Endothelial cell of umbilical vein (primary cell): ENCODE measurements around the gene MLLT11. TPM values are rescaled to one million over a fixed set of nuclear protein-coding genes. Genes with fewer than 3 reads are reported as not detected.

Experiments used
- BruUV-seq: library from RNA; stranded (reverse); fragments of 400-500 nt; replicated peaks from 2 replicates; lab custom pipeline; 2021; lab: Mats Ljungman, UMichigan
- CTCF ChIA-PET: fragments of 300-600, 350-600 bp; sonication (Branson Sonifier 250); formaldehyde crosslinking; loops from one replicate; lab custom pipeline; 2021; ENCODE audit warnings: antibody characterized with exemption, inconsistent platforms; lab: Charles Lee
- POLR2A ChIA-PET: fragments of 300-600, 350-600 bp; sonication (Branson Sonifier 250); formaldehyde crosslinking; loops from one replicate; lab custom pipeline; 2021; ENCODE audit warnings: antibody characterized with exemption, inconsistent platforms; lab: Charles Lee
- DNase-seq: peaks from one replicate; pipeline ENCODE4 v3.0.0-alpha.2; 2011; ENCODE audit warnings: low read depth, low spot score
- FAIRE-seq: peaks from 2 replicates; lab custom pipeline; 2011; peaks lifted over from hg19 to GRCh38; lab: Jason Lieb, UNC
- H2AFZ ChIP-seq: 2 replicates; pipeline ENCODE4 v1.6.0; 2012; ENCODE audit warnings: low read depth, low read length, control low read depth, inconsistent platforms
- H3K27ac ChIP-seq: 2 replicates; pipeline ENCODE4 v1.5.1; 2011; ENCODE audit warnings: low read depth, mild to moderate bottlenecking, control low read depth, low read length, moderate library complexity; ENCODE audit not compliant: insufficient read depth
- H3K27me3 ChIP-seq, 2 experiments: 2 replicates each; pipeline versions ENCODE4 v1.6.0 to v1.6.1; 2011; ENCODE audit warnings: low read length in 2 of 2, mixed read lengths in 1 of 2; ENCODE audit not compliant: control insufficient read depth in 2 of 2, insufficient read depth in 2 of 2
- H3K36me3 ChIP-seq, 2 experiments: 2 replicates in 1 of 2; 3 replicates in 1 of 2; pipeline ENCODE4 v1.5.1; 2011; ENCODE audit warnings: low read length in 2 of 2, mild to moderate bottlenecking in 1 of 2, moderate library complexity in 1 of 2; ENCODE audit not compliant: control insufficient read depth in 2 of 2, insufficient read depth in 2 of 2; ENCODE audit errors: extremely low read depth in 1 of 2
- H3K4me1 ChIP-seq: 3 replicates; pipeline ENCODE4 v1.5.1; 2011; ENCODE audit warnings: mild to moderate bottlenecking, low read length; ENCODE audit not compliant: control insufficient read depth, insufficient read depth; ENCODE audit errors: extremely low read depth
- H3K4me2 ChIP-seq: 2 replicates; pipeline ENCODE4 v1.6.1; 2011; ENCODE audit warnings: low read length, control low read depth, mixed read lengths; ENCODE audit not compliant: insufficient read depth
- H3K4me3 ChIP-seq, 3 experiments: fragments of 200-600 bp in 1 of 3; sonication (generic), shearing (Covaris generic) in 1 of 3; replicated peaks in 1 of 3; 2 replicates each; pipeline ENCODE4 v1.5.1; 2011 to 2016; ENCODE audit warnings: control low read depth in 3 of 3, low read length in 3 of 3, mild to moderate bottlenecking in 2 of 3, inconsistent platforms in 1 of 3, low read depth in 1 of 3, moderate library complexity in 1 of 3; ENCODE audit not compliant: insufficient read depth in 1 of 3
- H3K79me2 ChIP-seq: 2 replicates; pipeline ENCODE4 v1.6.0; 2012; ENCODE audit warnings: low read length, inconsistent platforms; ENCODE audit not compliant: control insufficient read depth, insufficient read depth
- H3K9ac ChIP-seq: replicated peaks from 2 replicates; pipeline ENCODE3; 2011; ENCODE audit warnings: low read length, control low read depth; ENCODE audit not compliant: insufficient read depth; ENCODE audit errors: extremely low read depth
- H3K9me1 ChIP-seq: replicated peaks from 3 replicates; pipeline ENCODE4 v1.6.0; 2011; ENCODE audit warnings: mild to moderate bottlenecking, low read length; ENCODE audit not compliant: control insufficient read depth, insufficient read depth; ENCODE audit errors: extremely low read depth
- H3K9me3 ChIP-seq: replicated peaks from 2 replicates; pipeline ENCODE4 v1.5.1; 2012; ENCODE audit warnings: low read length, inconsistent platforms; ENCODE audit not compliant: control insufficient read depth, insufficient read depth
- H4K20me1 ChIP-seq: replicated peaks from 2 replicates; pipeline ENCODE3; 2011; ENCODE audit warnings: mild to moderate bottlenecking, low read length; ENCODE audit not compliant: control insufficient read depth, insufficient read depth; ENCODE audit errors: extremely low read depth
- EZH2 ChIP-seq: IDR thresholded peaks from 2 replicates; pipeline ENCODE4 v1.6.1; 2012; ENCODE audit warnings: borderline replicate concordance, low read depth, mild to moderate bottlenecking, moderate library complexity, low read length, inconsistent platforms; ENCODE audit not compliant: severe bottlenecking
- FOS ChIP-seq: IDR thresholded peaks from 2 replicates; pipeline ENCODE4 v1.6.1; 2011; ENCODE audit warnings: mild to moderate bottlenecking, low read length, moderate library complexity, borderline replicate concordance; ENCODE audit not compliant: insufficient read depth
- GATA2 ChIP-seq: IDR thresholded peaks from 2 replicates; pipeline ENCODE4 v1.7.0; 2011; ENCODE audit warnings: low read depth, mild to moderate bottlenecking, moderate library complexity, mixed read lengths, low read length; ENCODE audit not compliant: insufficient read length, insufficient read depth
- JUN ChIP-seq: IDR thresholded peaks from 2 replicates; pipeline ENCODE4 v1.6.1; 2011; ENCODE audit warnings: borderline replicate concordance, low read depth; ENCODE audit not compliant: insufficient read length, insufficient read depth
- MYC ChIP-seq: IDR thresholded peaks from one replicate; pipeline ENCODE4 v1.6.1; 2011; ENCODE audit warnings: mild to moderate bottlenecking, low read depth, low read length
- POLR2A ChIP-seq: IDR thresholded peaks from 2 replicates; pipeline ENCODE4 v1.6.1; 2012; ENCODE audit warnings: low read depth, mild to moderate bottlenecking, control low read depth, low read length
- POLR2AphosphoS5 ChIP-seq: IDR thresholded peaks from 2 replicates; pipeline ENCODE4 v1.6.1; 2012; ENCODE audit warnings: low read depth, mild to moderate bottlenecking, control low read depth, low read length, moderate library complexity; ENCODE audit not compliant: insufficient read depth
- dilution Hi-C: fragments of 300-500 bp; cut with MboI; formaldehyde crosslinking; loops from one replicate; pipeline ENCODE4 v1.15.0; 2019; ENCODE audit warnings: low sequenced_read_pairs; ENCODE audit not compliant: extremely low pct_ligation_motif_present
- intact Hi-C: fragments of 100-400 bp; cut with micrococcal nuclease; formaldehyde crosslinking; loops from one replicate; pipeline ENCODE4 v1.10.0; 2022
- polyA plus RNA-seq, 4 experiments: library from polyadenylated mRNA; depleted of rRNA in 3 of 4; stranded (reverse) in 3 of 4; unstranded in 1 of 4; fragments of >200 nt; gene quantifications; 2 replicates each; pipeline versions ENCODE4 v1.2.1 to v1.2.3, GENCODE V29; 2011 to 2012; ENCODE audit warnings: missing spikeins in 1 of 4
- total RNA-seq: library from RNA; stranded (reverse); gene quantifications from 2 replicates; pipeline ENCODE4 v1.2.3, GENCODE V29; 2021
- TF ChIP-seq, protein P1 (sequence below), 2 donors: IDR thresholded peaks; 1 replicate in 1 of 2; 2 replicates in 1 of 2; pipeline ENCODE4 v1.5.1; 2011; ENCODE audit warnings: low read length in 2 of 2, mild to moderate bottlenecking in 2 of 2, moderate library complexity in 2 of 2, control low read depth in 1 of 2, inconsistent platforms in 1 of 2, low read depth in 1 of 2; ENCODE audit not compliant: insufficient read depth in 1 of 2; ENCODE audit errors: extremely low read depth in 1 of 2
- TF ChIP-seq, protein P2 (sequence below): IDR thresholded peaks from 2 replicates; pipeline ENCODE4 v1.6.1; 2011; ENCODE audit not compliant: insufficient read depth, insufficient read length

Gene MLLT11
- total and polyA plus RNA-seq, 2 donors (not counting 3 experiments of a cell fraction or from before 2014, with no cell fraction given) = 25.2 to 26.5 TPM

DNA sequence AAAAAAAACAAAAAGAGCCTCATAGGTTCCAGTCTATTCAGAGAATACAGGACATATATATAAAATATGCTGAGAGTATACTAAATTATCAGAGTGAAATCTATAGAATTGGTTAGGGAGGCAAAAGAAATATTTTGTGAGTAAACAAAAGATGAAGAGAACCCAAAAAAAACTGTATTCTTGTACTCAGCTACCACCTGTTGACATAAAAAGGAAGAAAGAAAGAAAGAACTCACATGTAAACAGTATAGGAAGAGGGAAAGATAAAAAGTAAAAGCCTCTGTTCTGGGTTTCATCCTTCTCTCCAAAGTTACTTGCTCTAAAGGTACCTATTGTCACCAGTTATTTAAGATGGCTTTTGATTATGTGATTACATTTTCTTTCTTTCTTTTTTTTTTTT is 33.7 kb upstream of the MLLT11 start:
- FAIRE-seq (no peak), DNase-seq (no peak)
- POLR2A ChIA-PET = no interaction called here
- Histone ChIP-seq H3K4me2 (no peak overlapping the region), H3K9me3 (no peaks in the 10 kb centered on the region), H4K20me1 (no peaks in the 10 kb centered on the region), H3K9me1 (no peaks in the 10 kb centered on the region), H3K4me3 (no peak overlapping the region), H3K36me3 (peaks cover 0 to 14% of the 10 kb centered on the region in 2 experiments), H3K79me2 (no peaks in the 10 kb centered on the region), H3K4me1 (no peaks in the 10 kb centered on the region), H3K9ac (no peak overlapping the region), H3K27ac (no peak overlapping the region), H3K27me3 (no peaks in the 10 kb centered on the region), H2AFZ (no peak overlapping the region)
- TF ChIP-seq POLR2A (no peak), GATA2 (no peak), MYC (no peak), JUN (no peak), POLR2AphosphoS5 (no peak), EZH2 (no peak), FOS (no peak)
- TF ChIP-seq, protein P1, sequence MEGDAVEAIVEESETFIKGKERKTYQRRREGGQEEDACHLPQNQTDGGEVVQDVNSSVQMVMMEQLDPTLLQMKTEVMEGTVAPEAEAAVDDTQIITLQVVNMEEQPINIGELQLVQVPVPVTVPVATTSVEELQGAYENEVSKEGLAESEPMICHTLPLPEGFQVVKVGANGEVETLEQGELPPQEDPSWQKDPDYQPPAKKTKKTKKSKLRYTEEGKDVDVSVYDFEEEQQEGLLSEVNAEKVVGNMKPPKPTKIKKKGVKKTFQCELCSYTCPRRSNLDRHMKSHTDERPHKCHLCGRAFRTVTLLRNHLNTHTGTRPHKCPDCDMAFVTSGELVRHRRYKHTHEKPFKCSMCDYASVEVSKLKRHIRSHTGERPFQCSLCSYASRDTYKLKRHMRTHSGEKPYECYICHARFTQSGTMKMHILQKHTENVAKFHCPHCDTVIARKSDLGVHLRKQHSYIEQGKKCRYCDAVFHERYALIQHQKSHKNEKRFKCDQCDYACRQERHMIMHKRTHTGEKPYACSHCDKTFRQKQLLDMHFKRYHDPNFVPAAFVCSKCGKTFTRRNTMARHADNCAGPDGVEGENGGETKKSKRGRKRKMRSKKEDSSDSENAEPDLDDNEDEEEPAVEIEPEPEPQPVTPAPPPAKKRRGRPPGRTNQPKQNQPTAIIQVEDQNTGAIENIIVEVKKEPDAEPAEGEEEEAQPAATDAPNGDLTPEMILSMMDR (IDR thresholded peaks at IDR 0.05; ENCODE audit: extremely low read depth in 1 of 2, insufficient read depth in 1 of 2, low read depth in 1 of 2, low read length in 2 of 2) = no peak
- TF ChIP-seq, protein P2, sequence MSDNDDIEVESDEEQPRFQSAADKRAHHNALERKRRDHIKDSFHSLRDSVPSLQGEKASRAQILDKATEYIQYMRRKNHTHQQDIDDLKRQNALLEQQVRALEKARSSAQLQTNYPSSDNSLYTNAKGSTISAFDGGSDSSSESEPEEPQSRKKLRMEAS = no peak
- CTCF ChIA-PET = interaction anchor here (0.9 to 4.8 kb wide), 6 partner anchors 20 to 74 kb away, joined by 3 to 60 read pairs (median 16); partner anchors contain the start of genes C1orf56, CDC42SE1 and MINDY1
- dilution Hi-C loops = no loop called here
- intact Hi-C loops = no loop called here
- BruUV-seq = no TSS peak
